Fibroblast of the aortic adventitia (primary cell): ENCODE measurements around the gene ABRACL. TPM values are rescaled to one million over a fixed set of nuclear protein-coding genes. Genes with fewer than 3 reads are reported as not detected.

Source experiments
- DNase-seq: peaks from one replicate; pipeline ENCODE4 v3.0.0-alpha.2; 2010; ENCODE audit warnings: low read depth
- H3K4me3 ChIP-seq: 2 replicates; pipeline ENCODE4 v1.5.1; 2011; ENCODE audit warnings: low read depth, mild to moderate bottlenecking, control low read depth, low read length, moderate library complexity
- total RNA-seq: library from RNA; depleted of rRNA; stranded (reverse); fragments of >200 nt; gene quantifications from 2 replicates; pipeline ENCODE4 v1.2.3, GENCODE V29; 2012; ENCODE audit warnings: low replicate concordance
- TF ChIP-seq, protein P1 (sequence below): IDR thresholded peaks from 2 replicates; pipeline ENCODE4 v1.5.1; 2011; ENCODE audit warnings: mild to moderate bottlenecking, low read length, control low read depth, inconsistent platforms; ENCODE audit not compliant: insufficient read depth

The ABRACL gene
- total RNA-seq, 1 donor = 32.2 TPM

DNA sequence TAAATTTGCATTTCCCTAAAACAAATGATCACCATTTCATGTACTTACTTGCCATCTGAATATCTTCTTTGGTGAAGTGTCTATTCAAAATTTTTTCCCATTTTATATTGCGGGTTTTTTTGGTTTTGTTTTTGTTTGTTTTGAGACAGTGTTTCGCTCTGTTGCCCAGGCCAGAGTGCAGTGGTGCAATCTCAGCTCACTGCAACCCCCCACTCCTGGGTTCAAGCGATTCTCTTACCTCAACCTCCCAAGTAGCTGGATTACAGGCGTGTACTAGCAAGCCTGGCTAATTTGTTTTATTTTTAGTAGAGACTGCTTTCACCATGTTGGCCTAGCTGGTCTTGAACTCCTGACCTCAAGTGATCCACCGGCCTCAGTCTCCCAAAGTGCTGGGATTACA is 31.4 kb upstream of the ABRACL start:
- DNase-seq = no peak
- no peak overlapping the region for H3K4me3 ChIP-seq
- TF ChIP-seq, protein P1, sequence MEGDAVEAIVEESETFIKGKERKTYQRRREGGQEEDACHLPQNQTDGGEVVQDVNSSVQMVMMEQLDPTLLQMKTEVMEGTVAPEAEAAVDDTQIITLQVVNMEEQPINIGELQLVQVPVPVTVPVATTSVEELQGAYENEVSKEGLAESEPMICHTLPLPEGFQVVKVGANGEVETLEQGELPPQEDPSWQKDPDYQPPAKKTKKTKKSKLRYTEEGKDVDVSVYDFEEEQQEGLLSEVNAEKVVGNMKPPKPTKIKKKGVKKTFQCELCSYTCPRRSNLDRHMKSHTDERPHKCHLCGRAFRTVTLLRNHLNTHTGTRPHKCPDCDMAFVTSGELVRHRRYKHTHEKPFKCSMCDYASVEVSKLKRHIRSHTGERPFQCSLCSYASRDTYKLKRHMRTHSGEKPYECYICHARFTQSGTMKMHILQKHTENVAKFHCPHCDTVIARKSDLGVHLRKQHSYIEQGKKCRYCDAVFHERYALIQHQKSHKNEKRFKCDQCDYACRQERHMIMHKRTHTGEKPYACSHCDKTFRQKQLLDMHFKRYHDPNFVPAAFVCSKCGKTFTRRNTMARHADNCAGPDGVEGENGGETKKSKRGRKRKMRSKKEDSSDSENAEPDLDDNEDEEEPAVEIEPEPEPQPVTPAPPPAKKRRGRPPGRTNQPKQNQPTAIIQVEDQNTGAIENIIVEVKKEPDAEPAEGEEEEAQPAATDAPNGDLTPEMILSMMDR = no peak

DNA sequence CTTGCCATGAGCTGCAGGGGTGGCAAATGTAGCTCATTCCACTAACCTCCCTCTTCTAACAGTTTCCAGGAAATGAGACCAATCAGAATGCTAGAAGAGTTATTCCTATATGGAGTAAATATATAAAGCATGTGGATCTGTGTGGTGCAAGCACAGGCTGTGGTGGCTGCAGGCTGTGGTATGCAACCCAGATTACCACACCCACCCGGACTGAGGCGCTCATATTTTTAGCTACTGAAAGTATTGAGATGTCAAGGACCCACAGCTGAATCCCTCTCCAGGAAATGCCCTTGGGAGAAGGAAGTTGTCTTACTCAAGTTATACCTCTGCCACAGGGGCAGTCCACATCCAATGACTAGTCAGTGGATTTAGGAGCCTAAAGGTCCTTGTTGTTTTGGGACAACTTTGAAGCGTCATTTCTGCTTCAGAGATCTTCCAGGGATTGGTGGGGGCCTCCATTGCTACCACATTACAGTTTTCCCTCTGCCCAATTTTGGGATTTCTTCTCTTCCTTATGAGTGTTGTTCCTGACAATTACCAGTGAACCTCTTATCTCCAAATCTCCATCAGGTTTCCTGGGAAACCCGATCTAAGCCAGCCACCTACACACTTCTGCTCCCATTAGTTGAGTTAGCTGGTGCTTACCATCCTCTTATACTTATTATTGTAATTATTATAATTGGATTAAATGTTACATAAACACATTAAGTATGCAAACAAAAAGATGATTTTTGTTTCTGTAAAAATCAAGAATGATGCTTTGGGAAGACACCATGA is 28.4 kb upstream of the ABRACL start:
- DNase-seq = no peak
- no peak overlapping the region for H3K4me3 ChIP-seq
- TF ChIP-seq, protein P1 = no peak

DNA sequence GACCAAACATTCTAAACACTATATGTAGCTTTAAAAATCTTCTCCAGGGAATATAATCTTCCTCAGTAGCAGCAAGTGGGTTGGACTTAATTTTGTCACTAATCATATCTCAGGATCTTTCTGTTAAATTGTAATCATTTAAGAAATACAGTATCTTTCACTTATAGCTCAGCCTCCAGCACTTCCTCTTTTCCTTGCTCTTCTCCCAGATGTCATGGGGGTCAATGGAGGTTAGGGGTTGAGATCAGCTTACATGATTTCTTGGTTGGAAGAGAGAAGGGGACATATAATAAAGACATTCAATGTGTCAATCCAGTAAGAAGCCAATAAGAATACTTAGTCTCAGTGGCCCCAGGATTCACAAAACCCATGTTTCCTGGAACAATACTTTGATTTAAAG is 24.8 kb upstream of the ABRACL start:
- H3K4me3 ChIP-seq = no peak overlapping the region
- TF ChIP-seq, protein P1 = no peak
- no peak for DNase-seq

DNA sequence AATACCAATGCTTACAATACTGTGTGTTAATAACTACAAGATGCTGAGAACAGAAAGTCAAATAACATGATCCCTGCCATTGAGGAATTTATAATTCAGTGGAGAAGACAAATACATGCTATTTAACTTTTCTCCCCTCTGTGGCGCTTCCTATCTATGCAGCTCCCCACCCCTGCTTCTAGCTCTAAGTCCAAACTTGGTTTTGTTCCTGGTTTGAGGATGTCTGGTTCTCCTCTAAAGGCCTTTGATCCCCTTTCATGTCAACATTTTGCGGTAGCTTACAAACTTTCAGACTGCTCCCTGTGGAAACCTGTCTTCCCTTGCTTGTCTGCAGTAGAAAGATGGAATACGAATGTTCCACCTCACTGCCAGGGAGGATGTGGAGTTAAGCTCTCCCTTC is 22.1 kb upstream of the ABRACL start:
- H3K4me3 ChIP-seq = no peak overlapping the region
- TF ChIP-seq, protein P1 = no peak
- DNase-seq = no peak

DNA sequence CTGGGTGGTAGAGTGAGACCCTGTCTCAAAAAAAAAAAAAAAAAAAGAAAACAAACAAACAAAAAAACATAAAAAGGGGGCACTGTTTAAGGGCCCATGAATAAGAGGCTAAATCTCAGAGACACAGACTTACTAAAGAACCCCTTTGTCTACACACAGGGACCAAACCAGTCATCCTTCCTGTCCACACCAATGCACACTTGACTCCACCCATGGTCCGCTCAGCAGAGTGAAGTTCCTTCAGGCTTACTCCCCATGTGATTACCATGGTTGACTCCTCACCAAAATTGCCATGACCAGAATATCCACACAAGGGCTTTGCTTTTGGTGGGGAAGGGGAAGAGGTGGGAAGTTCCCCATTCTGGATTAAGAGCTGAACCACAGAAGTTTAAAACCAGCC is 21.1 kb upstream of the ABRACL start:
- TF ChIP-seq, protein P1 = no peak
- no peak overlapping the region for H3K4me3 ChIP-seq
- DNase-seq = no peak

DNA sequence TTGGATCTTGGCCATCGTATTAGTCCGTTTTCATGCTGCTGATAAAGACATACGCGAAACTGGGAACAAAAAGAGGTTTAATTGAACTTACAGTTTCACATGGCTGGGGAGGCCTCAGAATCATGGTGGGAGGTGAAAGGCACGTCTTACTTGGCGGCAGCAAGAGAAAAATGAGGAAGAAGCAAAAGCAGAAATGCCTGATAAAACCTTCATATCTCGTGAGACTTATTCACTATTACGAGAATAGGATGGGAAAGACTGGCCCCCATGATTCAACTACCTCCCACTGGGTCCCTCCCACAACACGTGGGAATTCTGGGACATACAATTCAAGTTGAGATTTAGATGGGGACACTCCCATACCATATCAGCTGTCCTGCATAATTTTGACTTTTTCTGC is 20.4 kb upstream of the ABRACL start:
- TF ChIP-seq, protein P1 = no peak
- DNase-seq = no peak
- H3K4me3 ChIP-seq = no peak overlapping the region

DNA sequence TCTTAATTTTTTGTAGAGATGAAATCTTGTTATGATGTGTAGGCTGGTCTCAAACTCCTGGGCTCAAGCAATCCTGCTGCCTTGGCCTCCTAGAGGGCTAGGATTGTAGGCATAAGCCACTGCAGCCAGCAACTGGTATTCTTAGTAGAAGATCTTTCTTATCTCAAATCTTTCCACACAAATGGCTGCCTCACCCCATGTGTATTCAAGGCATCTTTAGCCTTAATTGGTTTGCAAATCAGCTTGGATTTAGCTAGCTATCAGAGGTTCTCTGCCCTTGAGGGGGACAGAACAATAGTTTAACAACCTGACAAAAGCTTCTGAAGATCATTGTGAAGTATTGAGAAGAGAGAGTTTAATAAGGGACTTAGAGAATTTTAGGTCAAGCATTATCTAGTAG is 17.9 kb upstream of the ABRACL start:
- TF ChIP-seq, protein P1 = no peak
- H3K4me3 ChIP-seq = no peak overlapping the region
- no peak for DNase-seq
